Karpas-422 (cell line): ENCODE data around the gene P4HA3. TPM values are rescaled to one million over a fixed set of nuclear protein-coding genes. Genes with fewer than 3 reads are reported as not detected.
A peak's percentile ranks its signal among the peaks of the same experiment; 100 is the strongest.

Experiments
- DNase-seq: peaks from one replicate; pipeline ENCODE4 v3.0.0-alpha.2; 2015
- H2AFZ ChIP-seq: fragments of 200-600 bp; sonication (generic); 2 replicates; pipeline ENCODE4 v1.6.1; 2014; ENCODE audit warnings: antibody characterized with exemption, low read length, mixed read lengths
- H3K27ac ChIP-seq: fragments of 200-600 bp; sonication (generic); 2 replicates; pipeline ENCODE4 v1.5.1; 2014; ENCODE audit warnings: mild to moderate bottlenecking, low read length, moderate library complexity
- H3K27me3 ChIP-seq: fragments of 200-600 bp; sonication (generic); 2 replicates; pipeline ENCODE4 v1.6.1; 2014; ENCODE audit warnings: low read length, mixed read lengths
- H3K36me3 ChIP-seq: fragments of 200-600 bp; sonication (generic); 2 replicates; pipeline ENCODE4 v1.6.1; 2014; ENCODE audit warnings: low read length, mixed read lengths; ENCODE audit not compliant: insufficient read depth
- H3K4me1 ChIP-seq: fragments of 200-600 bp; sonication (generic); 2 replicates; pipeline ENCODE4 v1.6.1; 2014; ENCODE audit warnings: mild to moderate bottlenecking, low read length, mixed read lengths
- H3K4me2 ChIP-seq: fragments of 200-600 bp; sonication (generic); 2 replicates; pipeline ENCODE4 v1.6.1; 2014; ENCODE audit warnings: low read length, low read depth, mild to moderate bottlenecking; ENCODE audit not compliant: poor library complexity, severe bottlenecking
- H3K4me3 ChIP-seq: fragments of 200-600 bp; sonication (generic); 2 replicates; pipeline ENCODE4 v1.5.1; 2014; ENCODE audit warnings: mild to moderate bottlenecking, antibody characterized with exemption, low read length, mixed read lengths
- H3K79me2 ChIP-seq: fragments of 200-600 bp; sonication (generic); 2 replicates; pipeline ENCODE4 v1.6.1; 2014; ENCODE audit warnings: mild to moderate bottlenecking, low read length, mixed read lengths
- H3K9ac ChIP-seq: fragments of 200-600 bp; sonication (generic); 2 replicates; pipeline ENCODE4 v1.6.0; 2014; ENCODE audit warnings: low read length
- H3K9me2 ChIP-seq: fragments of 200-600 bp; sonication (generic), shearing (Covaris generic); replicated peaks from 2 replicates; pipeline ENCODE4 v1.6.0; 2014; ENCODE audit warnings: mild to moderate bottlenecking, low read length, moderate library complexity; ENCODE audit not compliant: insufficient read depth
- H3K9me3 ChIP-seq: fragments of 300-700, 200-600 bp; sonication (generic); 2 replicates; pipeline ENCODE4 v1.6.1; 2014; ENCODE audit warnings: low read length, mixed read lengths
- H4K20me1 ChIP-seq: fragments of 200-600 bp; sonication (generic); 2 replicates; pipeline ENCODE4 v1.6.1; 2014; ENCODE audit warnings: mild to moderate bottlenecking, antibody characterized with exemption, low read length, low read depth; ENCODE audit not compliant: insufficient read depth
- total RNA-seq: library from RNA; depleted of rRNA; stranded (reverse); fragments of >200 nt; shearing (Covaris generic); gene quantifications from 2 replicates; pipeline ENCODE4 v1.2.3, GENCODE V29; 2014; ENCODE audit warnings: low replicate concordance; rRNA removed

The P4HA3 gene
- not detected in 2 replicates for total RNA-seq

DNA sequence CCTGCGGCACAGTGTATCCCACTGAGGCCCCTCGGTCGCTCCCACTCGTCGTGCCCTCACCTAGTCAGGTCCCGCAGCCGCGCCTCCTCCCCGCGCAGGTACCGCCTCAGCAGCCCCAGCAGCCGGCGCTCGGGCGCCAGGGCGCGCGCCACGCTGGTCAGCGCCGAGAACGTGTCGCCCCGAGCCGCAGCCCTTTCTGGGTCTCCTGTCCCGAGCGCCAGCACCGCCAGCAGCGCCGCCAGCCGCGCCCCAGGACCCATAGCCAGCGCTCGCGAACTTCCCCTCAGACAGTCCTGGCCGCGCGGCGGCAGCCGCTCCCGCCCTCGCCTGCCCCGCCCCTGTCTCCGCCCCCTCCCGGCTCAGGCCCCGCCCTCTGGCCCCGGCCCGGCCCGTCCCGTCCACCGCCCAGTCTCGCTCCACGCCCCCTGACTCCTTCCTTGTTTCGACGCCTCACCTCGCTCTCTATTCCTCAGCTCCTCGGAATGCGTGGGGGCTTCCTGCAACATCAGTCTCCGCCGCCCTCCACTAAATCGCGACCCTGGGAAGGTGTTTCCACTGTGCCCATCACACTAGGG, at the start of gene P4HA3:
Gene P4HA3, minus strand, starts transcription at position 289 of the 575 bp plus-strand sequence. Its CDS starts 29 bp downstream, at position 260.
- H3K9me2 ChIP-seq = no peaks in the 10 kb centered on the region
- H2AFZ ChIP-seq = no peak within 1 kb of the TSS
- no peaks in the 10 kb centered on the region for H4K20me1 ChIP-seq
- no peak within 1 kb of the TSS for H3K4me3 ChIP-seq
- DNase-seq = no peak
- no peaks in the 10 kb centered on the region for H3K27me3 ChIP-seq
- no peak within 1 kb of the TSS for H3K27ac ChIP-seq
- no peaks in the 10 kb centered on the region for H3K79me2 ChIP-seq
- H3K9me3 ChIP-seq = peaks cover 1% of the 10 kb centered on the region; the same call in 1 of the 2 replicates
- H3K9ac ChIP-seq = no peak within 1 kb of the TSS
- H3K4me2 ChIP-seq = no peak within 1 kb of the TSS
- H3K36me3 ChIP-seq = no peaks in the 10 kb centered on the region
- H3K4me1 ChIP-seq = no peaks in the 10 kb centered on the region

GRCh38 chr11:74357449-74357848, 46.0 kb upstream of the P4HA3 start:
- H3K27ac ChIP-seq = no peak overlapping the region
- DNase-seq = no peak
- no peaks in the 10 kb centered on the region for H3K9me2 ChIP-seq
- no peak overlapping the region for H3K4me3 ChIP-seq
- H3K4me2 ChIP-seq = no peak overlapping the region
- no peaks in the 10 kb centered on the region for H3K27me3 ChIP-seq
- H3K79me2 ChIP-seq = no peaks in the 10 kb centered on the region
- no peaks in the 10 kb centered on the region for H3K4me1 ChIP-seq
- H3K36me3 ChIP-seq = no peaks in the 10 kb centered on the region
- no peak overlapping the region for H3K9ac ChIP-seq
- H4K20me1 ChIP-seq = no peaks in the 10 kb centered on the region
- H3K9me3 ChIP-seq = no peaks in the 10 kb centered on the region
- no peak overlapping the region for H2AFZ ChIP-seq

DNA sequence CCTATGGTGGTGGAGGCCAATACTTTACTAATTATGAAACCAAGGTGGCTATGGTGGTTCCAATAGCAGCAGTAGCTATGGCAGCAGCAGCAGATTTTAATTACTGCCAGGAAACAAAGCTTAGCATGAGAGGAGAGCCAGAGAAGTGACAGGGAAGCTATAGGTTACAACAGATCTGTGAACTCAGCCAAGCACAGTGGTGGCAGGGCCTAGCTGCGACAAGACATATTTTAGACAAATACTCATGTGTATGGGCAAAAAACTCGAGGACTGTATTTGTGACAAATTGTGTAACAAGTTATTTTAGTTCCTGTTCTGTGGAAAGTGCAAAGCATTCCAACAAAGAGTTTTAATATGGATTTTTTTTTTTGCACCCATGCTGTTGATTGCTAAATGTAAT, 44.2 kb upstream of the P4HA3 start:
- Histone ChIP-seq H3K9me3 (no peaks in the 10 kb centered on the region), H2AFZ (no peak overlapping the region), H3K9me2 (no peaks in the 10 kb centered on the region), H3K4me2 (no peak overlapping the region), H3K4me3 (no peak overlapping the region), H3K27me3 (no peaks in the 10 kb centered on the region), H3K36me3 (no peaks in the 10 kb centered on the region), H3K79me2 (no peaks in the 10 kb centered on the region), H3K4me1 (no peaks in the 10 kb centered on the region), H4K20me1 (no peaks in the 10 kb centered on the region), H3K27ac (no peak overlapping the region), H3K9ac (no peak overlapping the region)
- no peak for DNase-seq

DNA sequence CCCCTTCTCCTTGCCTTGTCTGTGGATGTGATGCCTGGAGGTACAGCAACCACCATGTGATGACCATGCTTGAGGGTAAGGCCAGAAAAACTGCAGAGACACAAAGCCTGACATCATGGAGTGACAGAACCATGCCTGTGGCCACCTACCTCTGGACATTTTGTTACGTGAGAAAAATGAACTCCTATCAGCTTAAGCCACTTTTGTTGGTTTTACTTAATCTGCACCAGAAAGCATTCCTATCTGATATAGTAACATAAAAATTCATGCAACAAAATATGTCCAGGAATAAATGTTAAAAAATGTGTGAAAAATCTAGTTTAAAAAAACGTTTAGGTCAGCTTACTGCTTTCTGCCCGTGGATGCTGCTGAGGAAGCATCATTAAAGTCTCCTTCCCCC, 42.6 kb upstream of the P4HA3 start:
- Histone ChIP-seq H3K27me3 (no peaks in the 10 kb centered on the region), H3K27ac (no peak overlapping the region), H2AFZ (0 out of 2 replicates have a peak overlapping the region, but pooled peaks have one; percentile 49), H3K4me2 (no peak overlapping the region), H3K4me1 (no peaks in the 10 kb centered on the region), H4K20me1 (no peaks in the 10 kb centered on the region), H3K79me2 (no peaks in the 10 kb centered on the region), H3K36me3 (no peaks in the 10 kb centered on the region), H3K4me3 (no peak overlapping the region), H3K9ac (no peak overlapping the region), H3K9me2 (no peaks in the 10 kb centered on the region), H3K9me3 (no peaks in the 10 kb centered on the region)
- no peak for DNase-seq

DNA sequence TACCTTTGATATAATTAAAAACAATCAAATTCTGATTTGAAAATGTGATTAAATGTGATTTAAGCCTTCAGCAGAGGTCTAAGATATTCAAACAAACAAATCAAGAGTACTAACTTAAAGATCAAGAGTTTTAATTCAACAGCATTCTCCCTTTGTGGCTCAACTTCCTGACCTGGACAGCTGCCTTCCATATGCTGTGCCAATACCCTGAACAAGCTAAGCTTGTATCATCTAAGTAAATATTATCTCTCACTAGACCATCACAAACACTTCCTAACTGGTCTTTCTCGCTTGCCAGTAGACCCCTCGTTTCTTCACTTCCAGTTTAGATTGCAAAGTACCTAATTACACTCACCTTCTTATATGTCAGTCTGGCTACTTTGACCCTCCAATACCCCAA, 35.9 kb upstream of the P4HA3 start:
- Histone ChIP-seq H3K9me3 (no peaks in the 10 kb centered on the region), H4K20me1 (no peaks in the 10 kb centered on the region), H2AFZ (no peak overlapping the region), H3K79me2 (no peaks in the 10 kb centered on the region), H3K36me3 (no peaks in the 10 kb centered on the region), H3K4me1 (no peaks in the 10 kb centered on the region), H3K9me2 (no peaks in the 10 kb centered on the region), H3K27ac (no peak overlapping the region), H3K9ac (no peak overlapping the region), H3K4me3 (no peak overlapping the region), H3K4me2 (no peak overlapping the region), H3K27me3 (no peaks in the 10 kb centered on the region)
- DNase-seq = no peak

- Histone ChIP-seq H3K4me3 (no peak overlapping the region), H2AFZ (no peak overlapping the region), H3K4me2 (no peak overlapping the region)
These were observed 34.0 kb upstream of the P4HA3 start for GRCh38 chr11:74345420-74345819.

GRCh38 chr11:74341921-74342320, 30.5 kb upstream of the P4HA3 start:
- no peaks in the 10 kb centered on the region; the same call in 1 of the 2 replicates for H3K27me3 ChIP-seq
- no peaks in the 10 kb centered on the region for H3K79me2 ChIP-seq
- H3K4me1 ChIP-seq = no peaks in the 10 kb centered on the region
- no peaks in the 10 kb centered on the region for H4K20me1 ChIP-seq
- no peak overlapping the region for H3K4me2 ChIP-seq
- no peak overlapping the region for H3K4me3 ChIP-seq
- no peak overlapping the region for H3K9ac ChIP-seq
- no peak for DNase-seq
- no peaks in the 10 kb centered on the region for H3K9me3 ChIP-seq
- no peak overlapping the region for H2AFZ ChIP-seq
- H3K9me2 ChIP-seq = no peaks in the 10 kb centered on the region
- H3K27ac ChIP-seq = no peak overlapping the region
- H3K36me3 ChIP-seq = no peaks in the 10 kb centered on the region

More at GRCh38 chr11:74345420-74345819, 34.0 kb upstream of the P4HA3 start:
- no peak overlapping the region for H3K9ac ChIP-seq
- H3K79me2 ChIP-seq = no peaks in the 10 kb centered on the region
- no peaks in the 10 kb centered on the region for H3K27me3 ChIP-seq
- H3K4me1 ChIP-seq = no peaks in the 10 kb centered on the region
- no peak overlapping the region for H3K27ac ChIP-seq
- H3K9me3 ChIP-seq = no peaks in the 10 kb centered on the region
- H3K36me3 ChIP-seq = no peaks in the 10 kb centered on the region
- DNase-seq = no peak
- H3K9me2 ChIP-seq = no peaks in the 10 kb centered on the region
- no peaks in the 10 kb centered on the region for H4K20me1 ChIP-seq

DNA sequence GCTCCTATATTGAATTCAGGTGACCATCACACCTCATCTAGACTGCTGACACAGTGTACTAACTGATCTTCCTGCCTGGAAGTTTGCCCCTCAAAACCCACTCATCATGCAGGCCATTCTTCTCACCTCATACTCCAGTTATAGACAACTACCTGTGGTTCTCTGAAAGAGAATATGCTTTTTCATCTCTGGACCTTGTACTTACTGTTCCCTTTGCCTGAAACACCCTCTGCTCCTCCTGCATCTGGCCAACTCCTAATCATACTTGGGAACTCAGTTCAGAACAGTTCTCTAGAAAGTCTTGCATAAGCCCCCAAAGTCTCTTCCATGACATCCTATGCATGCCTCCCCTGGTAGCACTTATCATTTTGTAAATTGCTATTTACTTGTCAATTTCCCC, 28.2 kb upstream of the P4HA3 start:
- no peaks in the 10 kb centered on the region for H3K36me3 ChIP-seq
- no peaks in the 10 kb centered on the region for H3K79me2 ChIP-seq
- no peaks in the 10 kb centered on the region for H3K9me2 ChIP-seq
- H3K4me1 ChIP-seq = no peaks in the 10 kb centered on the region
- H2AFZ ChIP-seq = no peak overlapping the region
- H4K20me1 ChIP-seq = no peaks in the 10 kb centered on the region
- H3K27ac ChIP-seq = no peak overlapping the region
- H3K9ac ChIP-seq = no peak overlapping the region
- no peaks in the 10 kb centered on the region; the same call in 1 of the 2 replicates for H3K27me3 ChIP-seq
- no peak overlapping the region for H3K4me2 ChIP-seq
- no peak for DNase-seq
- H3K9me3 ChIP-seq = no peaks in the 10 kb centered on the region
- no peak overlapping the region for H3K4me3 ChIP-seq
